ENCODE data around the gene NF1. TPM values are rescaled to one million over a fixed set of nuclear protein-coding genes. Genes with fewer than 3 reads are reported as not detected.

The NF1 gene
- total and polyA plus RNA-seq, 2 of the 13 experiments (the other 11 are each of a cell fraction or from before 2014, with no cell fraction given): 21.5 to 26.5 TPM

DNA sequence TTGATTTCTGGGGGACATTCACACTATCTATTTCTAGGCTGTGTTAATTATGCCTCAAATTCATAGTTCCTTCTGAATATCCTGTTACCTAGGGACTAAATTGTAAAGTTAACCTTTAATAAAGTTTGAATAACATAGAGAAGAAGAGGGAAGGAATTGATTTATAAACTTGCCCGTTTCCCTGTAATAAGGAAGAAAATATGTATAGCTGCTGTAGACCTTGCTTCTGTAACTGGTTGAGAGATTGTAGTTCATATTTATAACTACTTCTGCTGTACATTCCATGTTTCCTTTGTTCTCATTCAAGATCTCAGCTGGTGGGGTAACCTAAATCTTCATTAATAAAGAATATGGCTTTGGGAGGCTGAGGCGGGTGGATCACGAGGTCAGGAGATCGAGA lies 19.2 kb downstream of the NF1 start (continued):
- TF ChIP-seq, protein P1, sequence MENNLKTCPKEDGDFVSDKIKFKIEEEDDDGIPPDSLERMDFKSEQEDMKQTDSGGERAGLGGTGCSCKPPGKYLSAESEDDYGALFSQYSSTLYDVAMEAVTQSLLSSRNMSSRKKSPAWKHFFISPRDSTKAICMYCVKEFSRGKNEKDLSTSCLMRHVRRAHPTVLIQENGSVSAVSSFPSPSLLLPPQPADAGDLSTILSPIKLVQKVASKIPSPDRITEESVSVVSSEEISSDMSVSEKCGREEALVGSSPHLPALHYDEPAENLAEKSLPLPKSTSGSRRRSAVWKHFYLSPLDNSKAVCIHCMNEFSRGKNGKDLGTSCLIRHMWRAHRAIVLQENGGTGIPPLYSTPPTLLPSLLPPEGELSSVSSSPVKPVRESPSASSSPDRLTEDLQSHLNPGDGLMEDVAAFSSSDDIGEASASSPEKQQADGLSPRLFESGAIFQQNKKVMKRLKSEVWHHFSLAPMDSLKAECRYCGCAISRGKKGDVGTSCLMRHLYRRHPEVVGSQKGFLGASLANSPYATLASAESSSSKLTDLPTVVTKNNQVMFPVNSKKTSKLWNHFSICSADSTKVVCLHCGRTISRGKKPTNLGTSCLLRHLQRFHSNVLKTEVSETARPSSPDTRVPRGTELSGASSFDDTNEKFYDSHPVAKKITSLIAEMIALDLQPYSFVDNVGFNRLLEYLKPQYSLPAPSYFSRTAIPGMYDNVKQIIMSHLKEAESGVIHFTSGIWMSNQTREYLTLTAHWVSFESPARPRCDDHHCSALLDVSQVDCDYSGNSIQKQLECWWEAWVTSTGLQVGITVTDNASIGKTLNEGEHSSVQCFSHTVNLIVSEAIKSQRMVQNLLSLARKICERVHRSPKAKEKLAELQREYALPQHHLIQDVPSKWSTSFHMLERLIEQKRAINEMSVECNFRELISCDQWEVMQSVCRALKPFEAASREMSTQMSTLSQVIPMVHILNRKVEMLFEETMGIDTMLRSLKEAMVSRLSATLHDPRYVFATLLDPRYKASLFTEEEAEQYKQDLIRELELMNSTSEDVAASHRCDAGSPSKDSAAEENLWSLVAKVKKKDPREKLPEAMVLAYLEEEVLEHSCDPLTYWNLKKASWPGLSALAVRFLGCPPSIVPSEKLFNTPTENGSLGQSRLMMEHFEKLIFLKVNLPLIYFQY (CRISPR knock-in tag; IDR thresholded peaks at IDR 0.05; ENCODE audit: borderline replicate concordance): no peak
- TF ChIP-seq KLF12 (CRISPR knock-in tag; IDR thresholded peaks at IDR 0.05; ENCODE audit: borderline replicate concordance) (no peak), NBN (conservative IDR thresholded peaks at IDR 0.05) (no peak), ZNF563 (CRISPR knock-in tag; IDR thresholded peaks at IDR 0.05) (no peak), ZNF737 (CRISPR knock-in tag; IDR thresholded peaks at IDR 0.05; ENCODE audit: borderline replicate concordance) (no peak), CBX2 (IDR thresholded peaks at IDR 0.05; ENCODE audit: low read depth, low read length) (no peak), CBX2 (CRISPR knock-in tag; IDR thresholded peaks at IDR 0.05; ENCODE audit: low read depth) (no peak), GTF3A (CRISPR knock-in tag; conservative IDR thresholded peaks at IDR 0.05) (no peak), PHF8 (CRISPR knock-in tag; IDR thresholded peaks at IDR 0.05) (no peak), REXO4 (CRISPR knock-in tag; IDR thresholded peaks at IDR 0.05; ENCODE audit: borderline replicate concordance) (no peak), ELF4 (CRISPR knock-in tag; IDR thresholded peaks at IDR 0.05; ENCODE audit: borderline replicate concordance) (no peak), MBNL3 (CRISPR knock-in tag; conservative IDR thresholded peaks at IDR 0.05) (no peak), ZSCAN25 (CRISPR knock-in tag; IDR thresholded peaks at IDR 0.05) (no peak)
- TF ChIP-seq, protein P2, sequence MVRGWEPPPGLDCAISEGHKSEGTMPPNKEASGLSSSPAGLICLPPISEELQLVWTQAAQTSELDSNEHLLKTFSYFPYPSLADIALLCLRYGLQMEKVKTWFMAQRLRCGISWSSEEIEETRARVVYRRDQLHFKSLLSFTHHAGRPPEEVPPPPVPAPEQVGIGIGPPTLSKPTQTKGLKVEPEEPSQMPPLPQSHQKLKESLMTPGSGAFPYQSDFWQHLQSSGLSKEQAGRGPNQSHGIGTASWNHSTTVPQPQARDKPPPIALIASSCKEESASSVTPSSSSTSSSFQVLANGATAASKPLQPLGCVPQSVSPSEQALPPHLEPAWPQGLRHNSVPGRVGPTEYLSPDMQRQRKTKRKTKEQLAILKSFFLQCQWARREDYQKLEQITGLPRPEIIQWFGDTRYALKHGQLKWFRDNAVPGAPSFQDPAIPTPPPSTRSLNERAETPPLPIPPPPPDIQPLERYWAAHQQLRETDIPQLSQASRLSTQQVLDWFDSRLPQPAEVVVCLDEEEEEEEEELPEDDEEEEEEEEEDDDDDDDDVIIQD (CRISPR knock-in tag; IDR thresholded peaks at IDR 0.05; ENCODE audit: low read depth): no peak
- TF ChIP-seq, protein P3, sequence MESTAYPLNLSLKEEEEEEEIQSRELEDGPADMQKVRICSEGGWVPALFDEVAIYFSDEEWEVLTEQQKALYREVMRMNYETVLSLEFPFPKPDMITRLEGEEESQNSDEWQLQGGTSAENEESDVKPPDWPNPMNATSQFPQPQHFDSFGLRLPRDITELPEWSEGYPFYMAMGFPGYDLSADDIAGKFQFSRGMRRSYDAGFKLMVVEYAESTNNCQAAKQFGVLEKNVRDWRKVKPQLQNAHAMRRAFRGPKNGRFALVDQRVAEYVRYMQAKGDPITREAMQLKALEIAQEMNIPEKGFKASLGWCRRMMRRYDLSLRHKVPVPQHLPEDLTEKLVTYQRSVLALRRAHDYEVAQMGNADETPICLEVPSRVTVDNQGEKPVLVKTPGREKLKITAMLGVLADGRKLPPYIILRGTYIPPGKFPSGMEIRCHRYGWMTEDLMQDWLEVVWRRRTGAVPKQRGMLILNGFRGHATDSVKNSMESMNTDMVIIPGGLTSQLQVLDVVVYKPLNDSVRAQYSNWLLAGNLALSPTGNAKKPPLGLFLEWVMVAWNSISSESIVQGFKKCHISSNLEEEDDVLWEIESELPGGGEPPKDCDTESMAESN (CRISPR knock-in tag; conservative IDR thresholded peaks at IDR 0.05): no peak
- TF ChIP-seq, protein P4, sequence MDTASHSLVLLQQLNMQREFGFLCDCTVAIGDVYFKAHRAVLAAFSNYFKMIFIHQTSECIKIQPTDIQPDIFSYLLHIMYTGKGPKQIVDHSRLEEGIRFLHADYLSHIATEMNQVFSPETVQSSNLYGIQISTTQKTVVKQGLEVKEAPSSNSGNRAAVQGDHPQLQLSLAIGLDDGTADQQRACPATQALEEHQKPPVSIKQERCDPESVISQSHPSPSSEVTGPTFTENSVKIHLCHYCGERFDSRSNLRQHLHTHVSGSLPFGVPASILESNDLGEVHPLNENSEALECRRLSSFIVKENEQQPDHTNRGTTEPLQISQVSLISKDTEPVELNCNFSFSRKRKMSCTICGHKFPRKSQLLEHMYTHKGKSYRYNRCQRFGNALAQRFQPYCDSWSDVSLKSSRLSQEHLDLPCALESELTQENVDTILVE (CRISPR knock-in tag; IDR thresholded peaks at IDR 0.05): no peak
